Epithelial cell of esophagus (primary cell): Measurements from ENCODE around the gene C1orf116.

Experiments used
- DNase-seq: peaks from one replicate; pipeline ENCODE4 v3.0.0; 2010; ENCODE audit warnings: low read depth
- H3K4me3 ChIP-seq: 2 replicates; pipeline ENCODE4 v1.5.1; 2011; ENCODE audit warnings: mild to moderate bottlenecking, low read length, control low read depth
- CTCF ChIP-seq: IDR thresholded peaks from 2 replicates; pipeline ENCODE4 v1.5.1; 2011; ENCODE audit warnings: low read depth, mild to moderate bottlenecking, low read length, control low read depth, inconsistent platforms; ENCODE audit not compliant: insufficient read depth; ENCODE audit errors: missing control alignments

C1orf116 gene

DNA sequence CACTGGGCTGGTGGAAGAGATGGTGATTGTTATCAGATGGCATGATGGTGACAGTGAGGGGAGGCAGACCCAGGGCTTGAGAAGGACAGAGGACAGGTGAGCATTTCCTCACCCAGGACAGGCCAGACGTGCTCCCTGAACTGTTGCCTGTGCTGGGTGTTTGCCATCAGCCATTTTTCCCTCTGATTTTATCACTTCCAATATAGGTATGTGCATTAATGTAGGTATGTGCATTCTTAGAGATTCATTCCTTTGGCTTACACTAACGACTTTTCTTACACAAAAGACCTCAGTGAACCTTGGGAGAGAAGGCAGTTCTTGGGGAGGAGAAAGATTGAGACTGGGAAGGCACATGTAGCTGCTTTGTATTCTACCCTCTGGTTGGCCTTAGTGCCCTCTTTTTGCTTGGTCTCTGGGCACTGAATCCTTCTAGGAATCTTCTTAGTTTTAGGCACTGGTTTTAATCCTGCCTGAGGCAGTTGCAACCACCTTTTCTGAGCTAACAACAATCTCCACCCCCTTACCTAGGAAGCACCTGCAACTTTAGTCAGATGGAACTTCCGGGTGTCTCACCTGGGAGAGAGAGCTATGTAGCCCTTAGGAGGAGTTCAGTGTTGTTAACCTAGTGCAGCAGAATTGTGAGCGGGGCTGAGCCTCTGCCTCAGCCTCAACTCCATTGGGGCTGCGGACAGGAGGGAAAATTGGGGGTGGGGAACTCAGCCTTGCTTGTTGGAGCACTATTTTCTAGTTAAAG, 30.9 kb downstream of the C1orf116 start:
- peak; percentile 82 for DNase-seq
- TF ChIP-seq CTCF: no peak
- H3K4me3 ChIP-seq: no peak overlapping the region

GRCh38 chr1:207000651-207001291, 31.8 kb downstream of the C1orf116 start:
- no peak for DNase-seq
- TF ChIP-seq CTCF: no peak
- H3K4me3 ChIP-seq: no peak overlapping the region

DNA sequence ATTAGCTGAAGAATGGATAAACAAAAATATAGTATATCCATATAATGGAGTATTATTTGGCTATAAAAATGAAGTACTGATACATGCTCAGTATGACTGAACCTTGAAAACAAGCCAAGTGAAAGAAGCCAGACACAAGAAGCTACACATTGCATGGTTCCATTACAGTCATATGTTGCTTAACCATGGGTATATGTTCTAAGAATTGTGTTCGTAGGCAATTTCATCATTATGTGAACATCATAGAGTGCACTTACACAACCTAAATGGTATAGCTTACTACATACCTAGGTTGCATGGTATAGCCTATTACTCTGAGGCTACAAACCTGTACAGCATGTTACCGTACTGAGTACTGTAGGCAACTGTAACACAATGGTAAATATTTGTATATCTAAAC, 33.7 kb downstream of the C1orf116 start:
- peak; percentile 66 for DNase-seq
- no peak overlapping the region for H3K4me3 ChIP-seq
- TF ChIP-seq CTCF: no peak

- no peak overlapping the region for H3K4me3 ChIP-seq
- no peak for TF ChIP-seq CTCF
- no peak for DNase-seq
Measured at GRCh38 chr1:206992790-206993189, 39.8 kb downstream of the C1orf116 start.

- H3K4me3 ChIP-seq: no peak overlapping the region
- no peak for DNase-seq
- no peak for TF ChIP-seq CTCF
Measured at GRCh38 chr1:206987873-206988272, 44.7 kb downstream of the C1orf116 start.

DNA sequence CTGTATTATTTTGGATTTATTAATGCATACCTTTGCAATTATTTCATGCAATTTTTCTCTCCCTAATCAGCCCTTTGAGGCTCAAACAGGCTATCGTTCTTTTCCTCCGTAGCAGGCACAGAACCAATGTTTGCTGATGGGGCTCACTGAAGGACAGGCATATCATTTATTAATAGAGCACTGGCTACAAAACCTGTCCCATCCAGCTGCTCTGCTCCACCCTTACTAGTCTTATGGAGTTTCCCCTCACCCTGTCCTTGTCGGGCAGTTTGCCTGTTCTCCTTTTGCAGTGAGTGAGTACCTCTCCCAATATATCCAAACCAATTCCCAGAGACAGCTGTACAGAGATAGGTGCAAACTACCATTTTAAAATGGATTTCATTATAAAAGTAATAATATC, 45.7 kb downstream of the C1orf116 start:
- DNase-seq: no peak
- TF ChIP-seq CTCF: no peak
- no peak overlapping the region for H3K4me3 ChIP-seq
